A204.1 (cell line): ENCODE measurements around the gene VTCN1.

Experiments
- FAIRE-seq: peaks from 2 replicates; lab custom pipeline; 2012; peaks lifted over from hg19 to GRCh38; lab: Jason Lieb, UNC

The VTCN1 gene

GRCh38 chr1:117209094-117209493 is 1.6 kb downstream of the VTCN1 start:
- FAIRE-seq, result no peak

GRCh38 chr1:117208580-117208979 is 2.1 kb downstream of the VTCN1 start:
- FAIRE-seq, result no peak

- FAIRE-seq, result no peak
Observed at GRCh38 chr1:117205368-117205767, 5.4 kb downstream of the VTCN1 start.

- no peak for FAIRE-seq
Observed at GRCh38 chr1:117201808-117202207, 8.9 kb downstream of the VTCN1 start.

GRCh38 chr1:117198097-117198496 is 12.6 kb downstream of the VTCN1 start:
- FAIRE-seq, result no peak

- no peak for FAIRE-seq
Observed at GRCh38 chr1:117189726-117190125, 21.0 kb downstream of the VTCN1 start.

- FAIRE-seq, result no peak
Observed at GRCh38 chr1:117188816-117189437, 21.8 kb downstream of the VTCN1 start.

GRCh38 chr1:117188170-117188815 is 22.4 kb downstream of the VTCN1 start:
- no peak for FAIRE-seq

GRCh38 chr1:117183112-117183511 is 27.6 kb downstream of the VTCN1 start:
- FAIRE-seq, result no peak

- no peak for FAIRE-seq
Observed at GRCh38 chr1:117182319-117182718, 28.4 kb downstream of the VTCN1 start.

- FAIRE-seq, result no peak
Observed at GRCh38 chr1:117181630-117182041, 29.1 kb downstream of the VTCN1 start.

- FAIRE-seq, result no peak
Observed at GRCh38 chr1:117180147-117180967, 30.4 kb downstream of the VTCN1 start.

- no peak for FAIRE-seq
Observed at GRCh38 chr1:117179471-117179870, 31.3 kb downstream of the VTCN1 start.

GRCh38 chr1:117178756-117179155 is 32.0 kb downstream of the VTCN1 start:
- FAIRE-seq, result no peak

- FAIRE-seq, result no peak
Observed at GRCh38 chr1:117177376-117177775, 33.4 kb downstream of the VTCN1 start.

GRCh38 chr1:117176579-117176978 is 34.1 kb downstream of the VTCN1 start:
- no peak for FAIRE-seq

GRCh38 chr1:117174851-117175250 is 35.9 kb downstream of the VTCN1 start:
- FAIRE-seq, result no peak

GRCh38 chr1:117173691-117174090 is 37.0 kb downstream of the VTCN1 start:
- FAIRE-seq, result no peak

GRCh38 chr1:117173006-117173405 is 37.7 kb downstream of the VTCN1 start:
- no peak for FAIRE-seq

- FAIRE-seq, result no peak
Observed at GRCh38 chr1:117171900-117172511, 38.7 kb downstream of the VTCN1 start.

GRCh38 chr1:117169871-117170596 is 40.7 kb downstream of the VTCN1 start:
- no peak for FAIRE-seq

- FAIRE-seq, result no peak
Observed at GRCh38 chr1:117167402-117167801, 43.3 kb downstream of the VTCN1 start.
